CD4-positive, alpha-beta T cell treated with Interferon alpha-2 for 1 hour (primary cell): ENCODE measurements around the gene PRRX1.

Experiments
- DNase-seq, 2 donors: peaks; one replicate each; pipeline ENCODE4 v3.0.0-alpha.2; 2020 to 2022

Gene PRRX1

DNA sequence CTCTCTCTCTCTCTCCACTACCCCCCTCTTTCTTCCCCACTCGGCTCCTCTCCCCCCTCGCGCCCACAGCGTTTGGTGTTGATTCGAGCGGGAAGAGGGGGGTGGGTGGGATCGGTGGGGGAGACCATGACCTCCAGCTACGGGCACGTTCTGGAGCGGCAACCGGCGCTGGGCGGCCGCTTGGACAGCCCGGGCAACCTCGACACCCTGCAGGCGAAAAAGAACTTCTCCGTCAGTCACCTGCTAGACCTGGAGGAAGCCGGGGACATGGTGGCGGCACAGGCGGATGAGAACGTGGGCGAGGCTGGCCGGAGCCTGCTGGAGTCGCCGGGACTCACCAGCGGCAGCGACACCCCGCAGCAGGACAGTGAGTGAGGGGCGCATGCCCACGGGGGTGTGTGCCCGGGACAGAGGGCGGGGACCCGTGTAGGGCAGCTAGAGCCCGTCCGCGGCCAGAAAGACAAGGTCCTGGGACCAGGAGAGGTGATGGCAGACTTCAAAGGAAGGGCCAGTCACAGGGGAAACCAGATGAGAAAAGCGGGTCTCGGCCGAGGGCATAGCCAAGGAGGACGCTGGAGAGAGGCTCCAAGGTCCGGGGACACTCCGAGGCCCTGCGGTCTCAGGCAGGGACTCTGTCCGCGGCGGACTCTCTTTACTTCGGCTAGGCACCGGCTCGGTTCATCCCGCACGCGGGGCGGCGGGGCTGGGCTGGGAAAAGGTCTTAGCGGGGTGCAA lies at the start of gene PRRX1:
PRRX1 (plus strand) TSS at position 39 of the 735 bp plus-strand sequence; CDS start at position 127, 88 bp downstream.
- DNase-seq, result no peak

DNA sequence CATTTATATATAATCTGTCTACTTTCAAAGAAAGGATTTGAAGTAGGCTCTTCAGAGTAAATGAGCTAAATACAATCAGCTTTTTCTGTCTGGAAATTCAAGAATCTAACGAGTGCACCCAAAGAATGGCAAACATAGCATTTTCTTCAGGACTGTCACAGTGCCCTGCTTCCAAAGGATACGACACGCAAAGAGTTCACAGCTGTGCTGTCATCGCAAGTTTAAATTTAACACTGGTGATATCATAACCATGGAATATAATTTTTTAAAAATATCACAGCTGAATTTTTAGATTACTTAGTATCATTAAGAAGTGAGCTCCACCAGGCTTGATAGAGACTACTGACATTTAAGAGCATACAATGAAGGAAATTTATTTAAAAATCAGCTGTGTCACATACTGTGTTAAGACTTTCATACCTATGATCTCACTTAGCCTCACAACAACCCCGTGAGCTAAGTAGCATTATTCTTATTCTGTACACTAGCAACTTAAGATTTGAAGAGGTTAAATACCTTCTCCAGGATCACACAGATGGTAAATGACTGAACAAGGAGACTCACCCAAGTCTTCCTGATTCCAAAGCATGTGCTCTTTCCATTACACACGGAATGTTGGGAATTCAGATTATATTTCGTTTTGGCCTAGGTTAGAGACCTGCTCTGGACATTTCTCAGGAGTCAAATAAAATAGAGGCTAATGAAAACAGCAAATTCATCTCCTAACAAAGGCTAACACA lies 46.2 kb upstream of the PRRX1 start:
- DNase-seq, result no peak

DNA sequence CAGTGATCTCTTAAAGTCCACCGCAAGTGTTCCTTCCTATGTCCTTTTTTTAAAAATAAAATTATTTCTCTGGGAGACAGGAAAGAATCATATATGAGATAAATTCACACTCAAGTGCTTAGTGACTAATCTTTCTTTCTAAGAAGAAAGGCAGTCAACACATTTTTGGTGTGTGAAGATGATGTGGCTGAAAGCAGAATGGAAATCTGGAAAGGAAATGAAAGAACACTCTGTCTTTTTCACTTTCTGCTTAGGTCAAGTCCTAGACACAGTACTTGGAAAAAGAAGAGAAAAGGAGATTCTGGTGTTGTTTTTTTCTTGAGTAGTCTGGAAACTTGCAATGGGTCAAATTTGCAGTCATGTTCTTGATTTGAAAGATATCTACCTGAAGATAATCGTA lies 45.5 kb upstream of the PRRX1 start:
- no peak for DNase-seq

GRCh38 chr1:170619241-170620028 lies 44.5 kb upstream of the PRRX1 start:
- DNase-seq, result no peak

DNA sequence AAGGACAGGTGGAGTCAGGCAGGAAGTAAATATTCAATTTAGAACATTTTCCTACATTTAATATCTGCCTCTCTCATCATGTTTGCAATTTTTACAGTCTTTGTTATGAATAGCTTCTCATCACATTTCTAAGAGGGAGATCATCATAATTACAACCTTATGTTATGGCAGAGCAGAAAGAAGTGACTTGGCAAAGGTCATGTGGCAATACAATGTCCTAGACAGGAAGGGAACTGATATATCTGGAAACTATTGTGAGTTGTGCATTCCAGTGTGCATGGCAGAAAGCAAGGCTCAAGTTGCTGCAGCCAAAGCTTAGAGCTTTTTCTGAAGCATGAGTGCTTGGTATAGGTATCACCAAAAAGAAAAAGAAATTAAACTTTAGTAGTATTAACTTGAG lies 43.8 kb upstream of the PRRX1 start:
- no peak for DNase-seq

GRCh38 chr1:170623171-170623570 lies 40.8 kb upstream of the PRRX1 start:
- no peak for DNase-seq

GRCh38 chr1:170624146-170624545 lies 39.8 kb upstream of the PRRX1 start:
- DNase-seq, result no peak

- DNase-seq, result no peak
Measured at GRCh38 chr1:170630977-170631376, 33.0 kb upstream of the PRRX1 start.

DNA sequence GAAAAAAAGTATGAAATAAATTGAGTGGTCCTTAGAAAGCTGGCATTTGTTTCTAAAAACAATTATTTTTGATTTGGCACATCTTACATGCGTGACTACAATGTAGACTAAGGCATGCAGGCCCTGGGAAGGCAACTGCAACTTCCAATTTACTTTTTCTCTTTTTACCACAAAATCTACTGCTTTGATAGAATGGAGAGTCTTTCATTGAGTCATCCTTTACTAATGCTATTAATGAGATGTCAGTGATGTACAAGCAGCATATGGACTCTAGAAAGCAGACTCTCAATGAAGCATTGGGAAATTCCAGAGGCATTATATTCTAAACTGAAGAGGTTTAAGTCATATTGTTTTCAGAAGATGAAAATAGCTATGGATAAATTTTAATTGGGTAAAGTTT lies 29.6 kb upstream of the PRRX1 start:
- no peak for DNase-seq

DNA sequence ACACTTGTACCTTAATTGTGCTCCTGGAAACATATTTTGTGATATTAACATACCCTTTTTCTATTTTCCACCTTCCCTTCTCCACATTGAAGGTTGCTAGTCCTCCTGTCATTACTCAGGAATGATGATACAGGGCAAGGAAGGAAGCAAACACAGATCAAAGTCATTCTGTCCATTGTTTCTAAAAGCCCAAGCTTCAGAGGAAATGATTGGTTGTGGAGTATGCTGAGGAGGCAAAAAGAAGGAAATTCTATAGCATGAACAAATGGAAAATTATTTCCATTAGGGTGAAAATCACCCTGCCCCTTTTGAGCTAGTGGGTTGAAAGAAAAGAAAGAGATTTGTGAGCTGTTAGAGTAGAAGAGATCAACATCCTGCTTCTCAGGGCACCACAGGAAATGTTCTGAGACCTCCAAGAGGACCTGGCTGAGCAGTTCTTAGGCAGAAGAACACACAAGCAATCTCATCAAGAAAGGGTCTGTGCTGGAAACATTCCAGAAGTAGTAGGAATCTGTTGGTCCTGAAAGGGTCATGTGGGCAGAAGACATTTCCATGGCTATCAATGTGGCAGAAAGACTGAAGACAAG lies 29.0 kb upstream of the PRRX1 start:
- DNase-seq, result no peak

DNA sequence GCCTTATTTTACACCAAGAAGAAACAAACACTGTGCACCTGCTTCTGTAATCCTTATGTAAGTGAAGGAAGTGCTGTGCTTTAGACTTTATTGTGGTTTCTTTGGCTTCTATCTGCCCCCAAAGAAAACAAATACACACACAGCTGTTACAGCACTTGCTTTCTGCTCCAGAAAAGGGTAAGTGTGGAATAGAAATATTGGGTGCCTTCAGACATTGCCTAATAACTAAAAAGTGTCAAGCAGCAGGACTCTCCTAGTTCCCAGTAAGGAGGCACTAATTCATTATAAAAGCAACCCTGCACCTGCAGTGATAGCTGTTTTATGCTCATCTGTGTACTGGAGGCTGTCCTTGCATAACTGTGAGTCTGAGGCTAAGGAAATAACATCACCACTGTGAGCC lies 23.4 kb upstream of the PRRX1 start:
- DNase-seq, result no peak

GRCh38 chr1:170657275-170657853 lies 6.6 kb upstream of the PRRX1 start:
- no peak for DNase-seq

- DNase-seq, result no peak
Measured at GRCh38 chr1:170659399-170660035, 4.4 kb upstream of the PRRX1 start.

- no peak for DNase-seq
Measured at GRCh38 chr1:170660281-170660713, 3.6 kb upstream of the PRRX1 start.

DNA sequence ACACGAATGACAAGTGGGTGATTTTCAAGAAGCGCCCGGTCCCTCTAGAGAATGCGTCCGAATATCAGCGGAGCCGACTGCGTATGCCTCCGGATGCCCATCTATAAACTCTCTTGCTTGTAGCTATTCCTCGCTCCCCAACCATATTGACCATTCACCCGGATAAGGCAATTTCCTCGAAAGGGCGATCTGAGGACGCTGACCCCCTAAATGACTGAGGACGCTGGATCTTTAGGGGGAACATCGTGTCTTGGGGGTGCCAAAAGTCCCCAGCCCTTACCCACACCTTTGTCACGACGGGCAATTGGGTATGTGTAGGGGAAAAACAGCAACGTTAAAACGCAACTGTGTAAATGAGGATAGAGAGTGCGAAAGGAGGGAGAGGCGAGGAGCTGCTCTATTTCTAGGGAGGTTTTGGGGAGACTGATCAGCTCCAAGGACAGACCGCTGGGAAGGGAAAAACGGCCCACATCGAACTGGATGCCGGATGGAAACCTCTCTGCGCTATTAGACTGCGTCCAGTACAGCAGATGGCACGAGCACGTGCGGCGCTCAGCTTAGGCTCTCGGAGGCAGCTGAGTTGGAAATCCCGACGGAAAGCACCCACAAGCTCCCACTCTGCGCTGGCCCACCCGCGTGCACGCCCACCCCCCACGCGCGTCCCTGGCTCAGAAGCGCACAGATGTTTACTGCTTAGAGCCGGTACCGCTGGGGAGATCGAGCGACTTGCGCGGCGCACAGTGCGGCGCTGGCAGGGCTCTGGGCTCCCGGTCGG lies 2.9 kb upstream of the PRRX1 start:
- no peak for DNase-seq

DNA sequence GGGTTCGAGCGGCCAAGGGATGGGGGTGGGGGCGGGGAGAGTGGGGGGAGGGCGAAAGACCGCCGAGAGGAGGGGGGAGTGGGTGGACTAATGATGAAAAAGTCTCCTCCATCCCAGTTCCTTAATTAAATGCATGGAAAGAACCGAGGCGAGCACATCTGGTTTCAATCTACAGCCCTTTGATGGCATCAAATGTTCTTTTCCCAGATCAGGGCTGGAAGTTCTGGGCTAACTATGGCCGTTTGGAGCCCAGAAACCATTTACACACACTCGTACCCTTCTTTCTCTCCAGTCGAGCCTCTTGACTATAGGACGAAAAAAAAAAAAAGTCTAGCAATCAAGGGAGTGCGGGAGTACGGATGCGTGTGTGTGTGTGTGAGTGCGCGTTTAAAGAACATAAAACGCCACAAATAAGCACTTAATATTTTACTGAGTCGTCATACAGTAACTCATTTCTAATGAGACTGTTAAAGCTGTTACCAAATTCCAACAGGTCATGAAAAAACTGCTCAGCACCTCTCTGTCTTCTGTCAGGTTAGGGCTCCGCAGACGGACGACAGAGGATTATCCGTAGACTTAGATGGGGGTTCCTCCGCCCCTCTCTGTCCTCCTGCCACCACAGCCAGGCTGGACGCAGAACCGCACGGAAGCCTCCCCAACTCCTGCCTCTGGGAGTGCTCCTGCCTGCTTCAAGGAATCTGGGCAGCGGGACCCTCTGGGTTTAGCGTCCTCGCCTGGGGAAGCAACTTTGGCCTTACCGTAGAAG lies 2.1 kb upstream of the PRRX1 start:
- DNase-seq, result no peak

DNA sequence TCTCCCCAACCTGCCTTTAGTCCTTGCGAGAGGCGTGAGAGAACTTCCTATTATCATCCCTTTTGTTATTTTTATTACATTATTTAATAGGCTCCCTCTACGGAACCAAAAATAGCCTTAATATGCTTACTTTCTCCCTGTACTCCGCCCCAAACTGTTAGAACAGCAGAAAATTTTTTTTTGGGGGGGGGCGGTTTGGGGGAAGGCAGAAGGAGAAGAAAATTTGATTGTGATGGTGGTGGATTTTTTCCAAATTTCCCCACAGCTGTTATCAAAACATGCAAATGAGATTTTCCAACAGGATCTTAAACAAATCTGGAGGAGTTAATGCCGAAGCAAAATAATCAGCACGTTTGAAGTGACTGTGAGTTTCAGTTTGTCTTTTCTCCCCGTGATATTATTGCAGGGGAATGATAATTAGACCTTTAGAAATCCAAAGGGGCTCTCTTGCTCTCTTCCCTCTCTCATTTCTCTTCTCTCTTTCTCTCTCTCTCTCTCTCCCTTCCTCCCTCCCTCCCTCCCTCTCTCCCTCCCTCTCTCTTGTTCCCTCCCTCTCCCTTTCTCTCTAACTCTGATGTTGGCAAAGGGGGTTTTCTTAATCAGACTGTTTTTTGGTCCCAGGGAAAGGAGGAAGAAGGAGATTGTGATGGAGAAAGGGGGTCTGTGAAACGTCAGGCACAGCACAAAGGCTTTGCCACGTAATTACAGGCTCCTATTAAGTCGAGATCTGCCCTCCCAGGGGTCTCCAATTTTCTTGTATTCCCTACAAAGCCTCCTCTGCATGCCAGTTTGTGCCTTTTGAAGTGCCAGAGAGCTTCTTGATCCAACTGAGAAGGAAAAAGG lies 1.1 kb upstream of the PRRX1 start:
- DNase-seq, result no peak

GRCh38 chr1:170663404-170664092 lies 383 bp upstream of the PRRX1 start:
- no peak for DNase-seq
